Coronary artery (tissue), 2 donors: ENCODE results near the gene NFATC2.

ENCODE experiments used
- DNase-seq: peaks from one replicate; pipeline ENCODE4 v3.0.0-alpha.2; 2017; ENCODE audit warnings: low spot score
- H3K27ac ChIP-seq, 2 donors: fragments of 200-600 bp; sonication (generic); one replicate each; pipeline ENCODE4 v1.5.1; 2016 to 2019
- H3K4me3 ChIP-seq: fragments of 200-600 bp; sonication (generic); 2 replicates; pipeline ENCODE4 v1.5.1; 2016; ENCODE audit warnings: mild to moderate bottlenecking, moderate library complexity
- CTCF ChIP-seq: fragments of 200-600 bp; sonication (generic); IDR thresholded peaks from one replicate; pipeline ENCODE4 v1.5.1; 2019; ENCODE audit warnings: antibody characterized with exemption

The NFATC2 gene

GRCh38 chr20:51412951-51413481 is 129.5 kb downstream of the NFATC2 start:
- H3K4me3 ChIP-seq = peak overlapping the region; percentile 53
- no peak for TF ChIP-seq CTCF
- no peak for DNase-seq
- peak overlapping the region; percentile 45 to 64 for H3K27ac ChIP-seq

DNA sequence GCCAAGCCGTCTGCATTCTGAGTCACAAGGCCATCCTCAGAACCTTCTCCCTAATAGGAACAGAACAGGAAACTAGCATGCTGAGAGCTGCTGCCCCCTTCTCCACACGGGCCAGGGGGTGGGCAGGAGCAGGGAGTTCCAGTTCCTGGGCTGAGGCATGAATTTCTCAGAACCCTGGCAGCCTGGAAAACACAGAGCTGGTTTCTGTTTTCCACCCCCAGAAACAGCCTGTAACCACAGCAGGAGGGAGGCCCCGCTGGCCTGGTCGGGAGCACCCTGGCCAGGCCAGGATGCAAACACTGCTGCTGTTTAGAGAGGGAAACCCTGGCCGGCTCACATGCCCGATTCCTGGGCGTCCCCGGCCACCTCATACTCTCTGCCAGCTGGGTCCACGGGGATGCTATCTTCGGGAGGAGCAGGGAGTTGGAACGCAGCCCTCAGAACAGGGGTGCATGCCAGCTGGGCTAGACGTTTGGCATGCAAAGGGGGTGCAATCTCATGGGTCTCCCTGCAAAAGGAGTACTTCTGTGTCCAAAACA is 130.1 kb downstream of the NFATC2 start:
- Histone ChIP-seq H3K27ac (peak overlapping the region; percentile 62 to 64), H3K4me3 (peak overlapping the region; percentile 53)
- TF ChIP-seq CTCF = no peak
- DNase-seq = no peak

DNA sequence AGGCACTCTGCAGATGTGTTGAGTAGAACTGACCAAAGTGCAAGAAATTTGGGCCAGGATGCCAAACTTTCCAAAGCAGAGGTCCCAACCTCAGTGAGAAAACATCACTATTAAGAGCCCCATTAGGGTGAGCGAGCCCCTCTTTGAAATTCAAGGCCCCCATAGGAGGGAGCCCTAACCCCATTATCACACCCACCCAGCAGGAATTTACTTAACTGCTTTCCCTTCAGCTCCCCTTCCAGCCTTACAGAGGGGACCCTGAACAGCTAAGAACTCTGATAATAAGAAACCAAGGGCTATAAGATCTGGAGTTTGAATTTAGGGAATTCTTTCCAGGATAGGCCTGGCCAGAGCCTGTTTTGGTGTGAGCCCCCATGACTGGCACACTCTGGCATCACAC is 130.6 kb downstream of the NFATC2 start:
- TF ChIP-seq CTCF = no peak
- no peak for DNase-seq
- Histone ChIP-seq H3K27ac (peak overlapping the region; percentile 62 to 64), H3K4me3 (no peak overlapping the region)

DNA sequence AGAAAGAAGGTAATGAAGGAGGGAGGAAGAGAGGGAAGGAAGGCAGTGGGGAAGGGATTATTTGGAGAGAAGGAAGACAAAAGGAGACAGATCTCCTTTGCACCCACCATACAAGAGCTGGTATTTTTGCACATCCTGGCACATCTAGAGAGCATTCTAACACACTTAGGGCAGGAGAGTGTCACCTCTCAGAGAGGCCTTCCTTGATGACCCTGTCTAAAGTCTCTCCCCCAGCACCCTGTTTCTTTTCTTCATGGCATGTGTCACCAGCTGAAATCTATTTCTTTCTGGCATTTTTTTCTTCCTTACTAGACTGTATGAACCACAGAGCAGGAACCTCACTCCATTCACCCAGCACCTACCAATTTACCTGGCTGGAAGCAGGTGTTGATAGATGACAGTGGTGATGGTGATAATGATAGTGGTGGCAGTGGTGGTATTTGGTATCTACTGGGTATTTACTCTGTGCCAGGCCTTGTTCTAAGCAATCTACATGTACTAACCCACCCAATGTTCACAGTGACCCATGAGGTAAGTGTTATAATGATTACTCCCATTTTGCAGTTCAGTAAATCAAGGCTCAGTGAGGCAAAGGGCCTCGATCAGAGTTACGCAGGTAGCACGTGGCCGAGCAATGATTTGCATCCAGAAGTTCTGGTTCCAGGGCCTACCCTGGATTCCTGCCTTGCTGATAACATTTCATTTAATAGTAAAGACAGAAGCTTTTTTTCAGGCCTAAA is 131.8 kb downstream of the NFATC2 start:
- no peak for TF ChIP-seq CTCF
- H3K4me3 ChIP-seq = no peak overlapping the region
- DNase-seq = no peak
- no peak overlapping the region for H3K27ac ChIP-seq

DNA sequence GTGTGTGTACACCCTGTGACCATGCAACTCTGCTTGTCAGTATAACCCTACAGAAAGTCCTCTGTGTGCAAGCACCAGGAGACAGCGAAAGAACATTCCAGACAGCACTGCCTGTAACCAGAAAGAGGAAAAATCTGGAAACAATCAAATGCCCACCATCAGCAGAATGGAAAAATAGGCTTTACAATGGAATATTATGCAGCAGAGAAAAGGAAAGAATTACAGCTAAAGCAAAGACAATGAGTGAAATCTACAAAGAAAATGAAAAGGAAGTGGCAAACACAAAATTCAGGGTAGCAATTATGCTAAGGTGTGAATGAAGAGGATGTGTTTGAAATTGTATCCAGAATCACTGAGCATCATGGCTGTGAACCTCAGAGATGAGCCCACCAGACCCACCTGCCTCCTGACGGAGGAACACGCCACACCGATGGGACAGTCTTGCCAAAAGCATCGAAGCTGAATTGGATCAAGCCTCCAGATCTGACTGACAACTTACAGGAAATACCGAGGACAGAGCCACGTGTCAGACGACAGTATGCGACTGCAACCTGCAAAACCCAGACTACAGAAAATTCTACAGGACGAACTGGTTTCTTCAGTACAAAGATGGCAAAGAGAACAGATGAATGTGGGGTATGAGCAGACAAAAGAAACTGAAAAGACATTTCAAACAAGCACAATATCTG is 133.2 kb downstream of the NFATC2 start:
- Histone ChIP-seq H3K4me3 (no peak overlapping the region), H3K27ac (no peak overlapping the region)
- TF ChIP-seq CTCF = no peak
- no peak for DNase-seq

DNA sequence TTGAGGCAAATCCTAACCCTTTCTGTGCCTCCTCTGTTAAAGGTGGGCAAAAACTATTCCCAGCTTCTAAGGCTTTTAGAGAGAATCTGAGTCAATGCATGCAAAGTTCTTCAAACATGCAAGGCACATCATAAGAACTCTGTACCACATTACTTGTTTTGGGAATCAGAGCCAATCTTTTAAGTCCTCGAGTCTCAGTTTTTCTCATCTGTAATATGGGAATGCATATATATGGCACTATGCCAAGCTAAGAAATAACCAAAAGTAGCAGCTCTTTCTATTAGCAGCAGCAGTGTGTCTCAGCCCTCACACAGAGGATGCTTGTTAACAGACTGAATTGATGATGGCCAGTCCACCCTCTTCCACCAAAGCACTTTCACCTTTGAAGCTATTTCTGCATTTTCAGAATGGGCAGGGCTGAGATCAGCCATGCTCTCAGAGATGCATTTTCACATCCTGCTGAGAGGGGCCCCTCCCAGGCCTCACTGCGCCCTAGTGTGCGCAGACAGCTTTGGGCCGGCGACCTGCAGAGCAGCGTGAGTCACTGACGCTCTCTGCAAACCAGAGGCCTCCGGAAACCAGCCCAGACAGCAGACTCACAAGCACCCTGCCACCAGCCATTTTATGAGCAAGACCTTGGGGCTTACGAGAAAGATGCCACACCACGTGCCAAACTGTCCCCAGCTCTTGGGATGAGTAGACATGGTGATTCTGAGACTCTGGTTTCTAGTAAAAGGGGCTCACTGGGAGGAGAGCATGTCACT is 138.0 kb downstream of the NFATC2 start:
- Histone ChIP-seq H3K27ac (no peak overlapping the region), H3K4me3 (no peak overlapping the region)
- no peak for DNase-seq
- no peak for TF ChIP-seq CTCF
